ENCODE measurements around the gene DSCAM.

DNA sequence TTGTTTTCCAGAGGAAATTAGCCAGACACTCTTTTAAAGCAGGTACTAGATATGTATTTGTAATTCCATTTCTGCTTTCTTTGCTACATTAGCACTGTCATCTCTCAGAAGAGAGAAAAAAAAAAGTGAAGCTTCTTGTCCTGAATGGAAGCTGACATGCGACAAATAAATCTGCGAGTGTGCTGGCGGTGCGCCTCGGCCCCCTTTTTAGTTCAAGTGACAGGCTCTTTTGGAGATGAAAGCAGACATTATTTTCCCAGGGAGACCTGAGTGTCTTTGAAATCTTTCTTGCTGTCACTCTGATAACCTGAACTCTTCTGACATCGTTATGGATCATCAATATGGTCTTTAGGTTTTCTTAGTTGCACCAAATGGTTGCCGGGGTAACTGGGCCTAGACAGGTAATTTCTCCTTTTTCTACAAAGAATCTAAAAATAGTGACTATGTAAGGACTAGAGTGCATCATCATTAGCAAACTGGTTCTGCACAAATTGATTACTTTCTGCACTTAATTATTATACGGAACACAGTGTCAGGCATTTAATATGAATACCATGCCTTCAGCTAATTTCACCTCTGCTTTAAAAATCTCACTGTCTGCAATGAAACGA lies 501.1 kb downstream of the DSCAM start:
- TF ChIP-seq, protein P1, sequence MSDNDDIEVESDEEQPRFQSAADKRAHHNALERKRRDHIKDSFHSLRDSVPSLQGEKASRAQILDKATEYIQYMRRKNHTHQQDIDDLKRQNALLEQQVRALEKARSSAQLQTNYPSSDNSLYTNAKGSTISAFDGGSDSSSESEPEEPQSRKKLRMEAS (IDR thresholded peaks at IDR 0.05): no peak
- TF ChIP-seq TCF12 (IDR thresholded peaks at IDR 0.05; ENCODE audit: low read depth): no peak
- TF ChIP-seq EP300 (IDR thresholded peaks at IDR 0.05; ENCODE audit: borderline replicate concordance): no peak
- no peak for TF ChIP-seq EGR1 (IDR thresholded peaks at IDR 0.05)
- TF ChIP-seq YY1 (IDR thresholded peaks at IDR 0.05; ENCODE audit: low read depth): no peak
- TF ChIP-seq, protein P2, sequence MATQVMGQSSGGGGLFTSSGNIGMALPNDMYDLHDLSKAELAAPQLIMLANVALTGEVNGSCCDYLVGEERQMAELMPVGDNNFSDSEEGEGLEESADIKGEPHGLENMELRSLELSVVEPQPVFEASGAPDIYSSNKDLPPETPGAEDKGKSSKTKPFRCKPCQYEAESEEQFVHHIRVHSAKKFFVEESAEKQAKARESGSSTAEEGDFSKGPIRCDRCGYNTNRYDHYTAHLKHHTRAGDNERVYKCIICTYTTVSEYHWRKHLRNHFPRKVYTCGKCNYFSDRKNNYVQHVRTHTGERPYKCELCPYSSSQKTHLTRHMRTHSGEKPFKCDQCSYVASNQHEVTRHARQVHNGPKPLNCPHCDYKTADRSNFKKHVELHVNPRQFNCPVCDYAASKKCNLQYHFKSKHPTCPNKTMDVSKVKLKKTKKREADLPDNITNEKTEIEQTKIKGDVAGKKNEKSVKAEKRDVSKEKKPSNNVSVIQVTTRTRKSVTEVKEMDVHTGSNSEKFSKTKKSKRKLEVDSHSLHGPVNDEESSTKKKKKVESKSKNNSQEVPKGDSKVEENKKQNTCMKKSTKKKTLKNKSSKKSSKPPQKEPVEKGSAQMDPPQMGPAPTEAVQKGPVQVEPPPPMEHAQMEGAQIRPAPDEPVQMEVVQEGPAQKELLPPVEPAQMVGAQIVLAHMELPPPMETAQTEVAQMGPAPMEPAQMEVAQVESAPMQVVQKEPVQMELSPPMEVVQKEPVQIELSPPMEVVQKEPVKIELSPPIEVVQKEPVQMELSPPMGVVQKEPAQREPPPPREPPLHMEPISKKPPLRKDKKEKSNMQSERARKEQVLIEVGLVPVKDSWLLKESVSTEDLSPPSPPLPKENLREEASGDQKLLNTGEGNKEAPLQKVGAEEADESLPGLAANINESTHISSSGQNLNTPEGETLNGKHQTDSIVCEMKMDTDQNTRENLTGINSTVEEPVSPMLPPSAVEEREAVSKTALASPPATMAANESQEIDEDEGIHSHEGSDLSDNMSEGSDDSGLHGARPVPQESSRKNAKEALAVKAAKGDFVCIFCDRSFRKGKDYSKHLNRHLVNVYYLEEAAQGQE (IDR thresholded peaks at IDR 0.05; ENCODE audit: low read depth): no peak
- TF ChIP-seq TAF1 (IDR thresholded peaks at IDR 0.05; ENCODE audit: low read depth): no peak
- TF ChIP-seq NFIC (IDR thresholded peaks at IDR 0.05): no peak
- no peak for TF ChIP-seq CEBPB (IDR thresholded peaks at IDR 0.05)
- TF ChIP-seq TEAD4 (IDR thresholded peaks at IDR 0.05): no peak
- TF ChIP-seq, protein P3, sequence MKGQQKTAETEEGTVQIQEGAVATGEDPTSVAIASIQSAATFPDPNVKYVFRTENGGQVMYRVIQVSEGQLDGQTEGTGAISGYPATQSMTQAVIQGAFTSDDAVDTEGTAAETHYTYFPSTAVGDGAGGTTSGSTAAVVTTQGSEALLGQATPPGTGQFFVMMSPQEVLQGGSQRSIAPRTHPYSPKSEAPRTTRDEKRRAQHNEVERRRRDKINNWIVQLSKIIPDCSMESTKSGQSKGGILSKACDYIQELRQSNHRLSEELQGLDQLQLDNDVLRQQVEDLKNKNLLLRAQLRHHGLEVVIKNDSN (IDR thresholded peaks at IDR 0.05): no peak
- TF ChIP-seq ZBTB7A (IDR thresholded peaks at IDR 0.05; ENCODE audit: low read depth): no peak

Measured in Ishikawa (cell line).